K562 (cell line): ENCODE data around the gene C19orf47. TPM values are rescaled to one million over a fixed set of nuclear protein-coding genes. Genes with fewer than 3 reads are reported as not detected.

Experiments used
- ATAC-seq: fragments of 200-7000 bp; cut with Tn5 transposase; 3 replicates; pipeline ENCODE4 v1.9.1; 2020; ENCODE audit warnings: moderate library complexity
- BruUV-seq: library from RNA; stranded (reverse); fragments of 400-500 nt; replicated peaks from 2 replicates; lab custom pipeline; 2021; lab: Mats Ljungman, UMichigan
- CTCF ChIA-PET: fragments of 300-600 bp; formaldehyde crosslinking; extraction: SDS; loops from one replicate; lab custom pipeline; 2021; ENCODE audit warnings: low intra/inter-chr PET ratio; lab: Yijun Ruan, JAX
- POLR2A ChIA-PET: fragments of 300-600, 350-650 bp; sonication (Branson Sonifier 250); formaldehyde crosslinking; extraction: SDS; loops from one replicate; lab custom pipeline; 2021; ENCODE audit warnings: antibody characterized with exemption, inconsistent platforms; lab: Yijun Ruan, JAX
- DNase-seq, 4 experiments: peaks; one replicate each; pipeline versions ENCODE4 v3.0.0 to v3.0.0-alpha.2; 2011 to 2018; ENCODE audit warnings: low spot score in 3 of 4, mixed read lengths in 3 of 4; ENCODE audit errors: extremely low read depth in 1 of 4
- FAIRE-seq: peaks from 2 replicates; lab custom pipeline; 2011; peaks lifted over from hg19 to GRCh38; lab: Jason Lieb, UNC
- H2AFZ ChIP-seq: 2 replicates; pipeline ENCODE4 v1.6.0; 2011; ENCODE audit warnings: low read depth, low read length, control low read depth, inconsistent platforms
- H3K27ac ChIP-seq: fragments of 200-600 bp; 3 replicates; pipeline ENCODE4 v1.8.0; 2011; ENCODE audit warnings: low read depth, mild to moderate bottlenecking, control low read depth, inconsistent platforms, low read length, moderate library complexity, mixed read lengths; ENCODE audit errors: extremely low read depth
- H3K27me3 ChIP-seq, 2 experiments: fragments of 300-600 bp in 1 of 2; 2 replicates in 1 of 2; 3 replicates in 1 of 2; pipeline versions ENCODE4 v1.6.0 to v1.8.0; 2011; ENCODE audit warnings: inconsistent platforms in 2 of 2, low read length in 2 of 2, mild to moderate bottlenecking in 1 of 2, mixed read lengths in 1 of 2, moderate library complexity in 1 of 2; ENCODE audit not compliant: control insufficient read depth in 2 of 2, insufficient read depth in 2 of 2
- H3K36me3 ChIP-seq: fragments of 300-600 bp; 3 replicates; pipeline ENCODE4 v1.8.0; 2011; ENCODE audit warnings: mild to moderate bottlenecking, low read length, inconsistent platforms; ENCODE audit not compliant: control insufficient read depth, insufficient read depth
- H3K4me1 ChIP-seq, 2 experiments: fragments of 200-600 bp in 1 of 2; replicated peaks in 1 of 2; 2 replicates in 1 of 2; 3 replicates in 1 of 2; pipeline versions ENCODE4 v1.5.1 to v1.8.0; 2011; ENCODE audit warnings: inconsistent platforms in 2 of 2, low read length in 2 of 2, mild to moderate bottlenecking in 1 of 2, mixed read lengths in 1 of 2, moderate library complexity in 1 of 2; ENCODE audit not compliant: control insufficient read depth in 2 of 2, insufficient read depth in 2 of 2
- H3K4me2 ChIP-seq: 2 replicates; pipeline ENCODE4 v1.6.1; 2011; ENCODE audit warnings: low read length, control low read depth, inconsistent platforms, mixed read lengths; ENCODE audit not compliant: insufficient read depth
- H3K4me3 ChIP-seq: fragments of 200-600 bp; sonication (generic), shearing (Covaris generic); 2 replicates; pipeline ENCODE4 v1.5.1; 2016; ENCODE audit warnings: control low read depth, inconsistent platforms
- H3K79me2 ChIP-seq: fragments of 200-600 bp; 3 replicates; pipeline ENCODE4 v1.8.0; 2011; ENCODE audit warnings: low read length, inconsistent platforms; ENCODE audit not compliant: control insufficient read depth, insufficient read depth
- H3K9ac ChIP-seq, 2 experiments: 2 replicates each; pipeline versions ENCODE4 v1.6.0 to v1.6.1; 2011; ENCODE audit warnings: low read depth in 2 of 2, low read length in 2 of 2, control low read depth in 1 of 2, inconsistent platforms in 1 of 2, mild to moderate bottlenecking in 1 of 2, mixed read lengths in 1 of 2; ENCODE audit not compliant: insufficient read depth in 1 of 2
- H3K9me1 ChIP-seq: one replicate; pipeline ENCODE4 v1.6.0; 2011; ENCODE audit warnings: inconsistent platforms, mild to moderate bottlenecking, low read length, moderate library complexity; ENCODE audit not compliant: control insufficient read depth, insufficient read depth
- H3K9me3 ChIP-seq: replicated peaks from 2 replicates; pipeline ENCODE4 v1.5.1; 2011; ENCODE audit warnings: low read depth, low read length, inconsistent platforms; ENCODE audit not compliant: control insufficient read depth, insufficient read depth
- H4K20me1 ChIP-seq: replicated peaks from 2 replicates; pipeline ENCODE4 v1.6.1; 2011; ENCODE audit warnings: low read length, inconsistent platforms, mixed read lengths; ENCODE audit not compliant: control insufficient read depth, insufficient read depth
- BCL6 ChIP-seq: fragments of 250-450 bp; sonication (Bioruptor Pico); IDR thresholded peaks from 2 replicates; pipeline ENCODE4 v1.4.0; 2020
- FOXK1 ChIP-seq: sonication (generic); formaldehyde crosslinking; IDR thresholded peaks from 2 replicates; pipeline ENCODE4 v1.8.0; 2022; ENCODE audit warnings: missing genetic modification reagents, mild to moderate bottlenecking, borderline replicate concordance
- ZNF133 ChIP-seq: fragments of 250-450 bp; sonication (Bioruptor Pico); IDR thresholded peaks from 2 replicates; pipeline ENCODE4 v1.4.0; 2020; ENCODE audit warnings: mild to moderate bottlenecking
- ZNF395 ChIP-seq: fragments of 200-800 bp; sonication (Bioruptor generic); IDR thresholded peaks from 2 replicates; pipeline ENCODE4 v1.6.1; 2017; ENCODE audit warnings: missing genetic modification characterization, missing compliant biosample characterization
- ZNF511 ChIP-seq: sonication (generic); formaldehyde crosslinking; IDR thresholded peaks from 2 replicates; pipeline ENCODE4 v1.8.0; 2022; ENCODE audit warnings: mild to moderate bottlenecking, missing genetic modification reagents
- ZNF696 ChIP-seq: fragments of 250-450 bp; sonication (Bioruptor Pico); conservative IDR thresholded peaks from 2 replicates; pipeline ENCODE4 v1.4.0; 2020; ENCODE audit warnings: mild to moderate bottlenecking, moderate library complexity
- WGBS: fragments of 100-300 bp; shearing (Covaris generic); methylation state at CpG from one replicate; pipeline ENCODE4 v1.1.6; 2016; ENCODE audit warnings: low coverage, mixed read lengths; ENCODE audit not compliant: insufficient coverage; ENCODE audit errors: missing lambda C conversion rate; 5-methylcytosine and 5-hydroxymethylcytosine counted together
- in situ Hi-C: fragments of 300-500 bp; cut with MboI; formaldehyde crosslinking; loops from 4 replicates; pipeline ENCODE4 v1.15.0; 2018; ENCODE audit warnings: inconsistent platforms, mixed read lengths
- intact Hi-C: fragments of 100-400 bp; cut with micrococcal nuclease; formaldehyde crosslinking; loops from 2 replicates; pipeline ENCODE4 v1.14.2; 2022
- polyA plus RNA-seq, 8 experiments: library from polyadenylated mRNA; depleted of rRNA in 4 of 8; stranded (reverse) in 5 of 8; unstranded in 3 of 8; fragments of >200 nt; fragmentation: Nextera tagmentation in 2 of 8; fragmentation: Illumina TruSeq in 1 of 8; extraction: Ambion mirVana in 2 of 8; extraction: Trizol in 1 of 8; gene quantifications; 2 replicates each; pipeline versions ENCODE4 v1.2.1 to v1.2.3, GENCODE V29; 2011 to 2014; ENCODE audit warnings: inconsistent platforms in 1 of 8, missing spikeins in 1 of 8
- total RNA-seq, 7 experiments: library from RNA; depleted of rRNA in 6 of 7; stranded (reverse); fragments of >200 nt in 6 of 7; fragmentation: Illumina TruSeq in 2 of 7; extraction: Trizol in 2 of 7; gene quantifications; 2 replicates each; pipeline versions ENCODE4 v1.2.1 to v1.2.3, GENCODE V29; 2011 to 2021; ENCODE audit warnings: low replicate concordance in 1 of 7

Gene C19orf47
- total and polyA plus RNA-seq, 9 of the 15 experiments (the other 6 are each of a cell fraction or from before 2014, with no cell fraction given) = 0.08 to 26.1 (median 14.7) TPM

- in situ Hi-C loops (no loop called here), intact Hi-C loops (no loop called here)
- 17% methylated on average over 7 of the region's 13 CpGs for WGBS
- TF ChIP-seq ZNF395 (CRISPR knock-in tag) (no peak), BCL6 (CRISPR knock-in tag) (no peak), ZNF511 (CRISPR knock-in tag) (no peak), ZNF696 (CRISPR knock-in tag) (no peak), ZNF133 (CRISPR knock-in tag) (no peak), FOXK1 (CRISPR knock-in tag) (no peak)
- ATAC-seq = no peak
- no peak overlapping the region for H2AFZ ChIP-seq
- no peak overlapping the region for H3K4me2 ChIP-seq
- no peak for FAIRE-seq
- DNase-seq = no peak
- no peaks in the 10 kb centered on the region for H3K9me3 ChIP-seq
- no peaks in the 10 kb centered on the region for H3K79me2 ChIP-seq
- CTCF ChIA-PET = no interaction called here
- H3K9me1 ChIP-seq = no peaks in the 10 kb centered on the region
- no peak overlapping the region for H3K27ac ChIP-seq
- no peak overlapping the region for H3K4me3 ChIP-seq
- peak overlapping the region in 1 of 2 experiments; percentile 43; a peak in 2 of 4 replicates for H3K9ac ChIP-seq
- POLR2A ChIA-PET = interaction anchor here (0.6 to 1.4 kb wide), 5 partner anchors 15 to 993 kb away, joined by 3 to 5 read pairs (median 3); partner anchors contain the start of gene PRX
- peaks cover 17 to 56% of the 10 kb centered on the region in 2 experiments for H3K4me1 ChIP-seq
- peaks cover 18 to 34% of the 10 kb centered on the region in 2 experiments for H3K27me3 ChIP-seq
- 0 out of 2 replicates have a peak, but pooled peaks cover 5% of the 10 kb centered on the region for H4K20me1 ChIP-seq
- H3K36me3 ChIP-seq = no peaks in the 10 kb centered on the region
- BruUV-seq = no TSS peak
These were observed 46.6 kb upstream of the C19orf47 start for GRCh38 chr19:40394816-40395210.
